Panc1 (cell line): Measurements from ENCODE around the gene FREM1. TPM values are rescaled to one million over a fixed set of nuclear protein-coding genes. Genes with fewer than 3 reads are reported as not detected.

ENCODE experiments used
- ATAC-seq: fragments of 200-7000 bp; cut with Tn5 transposase; 2 replicates; pipeline ENCODE4 v1.9.1; 2020; ENCODE audit warnings: mild to moderate bottlenecking, moderate library complexity
- BruUV-seq: library from RNA; stranded (reverse); fragments of 400-500 nt; replicated peaks from 2 replicates; lab custom pipeline; 2021; lab: Mats Ljungman, UMichigan
- CTCF ChIA-PET: fragments of 300-600 bp; sonication (Branson Sonifier 250); formaldehyde crosslinking; loops from one replicate; lab custom pipeline; 2022; ENCODE audit warnings: antibody characterized with exemption; lab: Charles Lee
- POLR2A ChIA-PET: fragments of 300-600 bp; sonication (Branson Sonifier 250); formaldehyde crosslinking; loops from one replicate; lab custom pipeline; 2022; ENCODE audit warnings: antibody characterized with exemption; lab: Charles Lee
- DNase-seq: peaks from one replicate; pipeline ENCODE4 v3.0.0-alpha.2; 2010; ENCODE audit warnings: low read depth, low spot score
- H3K27ac ChIP-seq: 2 replicates; pipeline ENCODE4 v1.5.1; 2011; ENCODE audit warnings: mild to moderate bottlenecking, low read length, inconsistent platforms
- H3K27me3 ChIP-seq: fragments of 200-500 bp; sonication (Bioruptor generic); 2 replicates; pipeline ENCODE4 v1.6.0; 2014; ENCODE audit warnings: low read length, inconsistent platforms; ENCODE audit not compliant: control insufficient read depth, insufficient read depth
- H3K36me3 ChIP-seq: fragments of 200-500 bp; sonication (Bioruptor generic); 2 replicates; pipeline ENCODE4 v1.5.1; 2014; ENCODE audit warnings: inconsistent platforms, mild to moderate bottlenecking, low read length, moderate library complexity; ENCODE audit not compliant: control insufficient read depth, insufficient read depth
- H3K4me1 ChIP-seq: 2 replicates; pipeline ENCODE4 v1.5.1; 2011; ENCODE audit warnings: inconsistent platforms, mild to moderate bottlenecking, low read length, moderate library complexity; ENCODE audit not compliant: control insufficient read depth, insufficient read depth
- H3K4me3 ChIP-seq, 2 experiments: 2 replicates each; pipeline ENCODE4 v1.5.1; 2011 to 2012; ENCODE audit warnings: low read depth in 2 of 2, low read length in 2 of 2, mild to moderate bottlenecking in 2 of 2, inconsistent platforms in 1 of 2, moderate library complexity in 1 of 2
- H3K9me3 ChIP-seq: fragments of 200-500 bp; sonication (Bioruptor generic); 2 replicates; pipeline ENCODE4 v1.5.1; 2014; ENCODE audit warnings: low read depth, mild to moderate bottlenecking, inconsistent platforms, low read length, moderate library complexity; ENCODE audit not compliant: control insufficient read depth, insufficient read depth
- CTCF ChIP-seq: fragments of 450-650 bp; IDR thresholded peaks from 2 replicates; pipeline ENCODE4 v1.5.1; 2017; ENCODE audit warnings: mild to moderate bottlenecking
- POLR2AphosphoS5 ChIP-seq: IDR thresholded peaks from 2 replicates; pipeline ENCODE4 v1.6.1; 2012; ENCODE audit warnings: mild to moderate bottlenecking, low read depth, low read length, moderate library complexity
- REST ChIP-seq, 2 experiments: IDR thresholded peaks; 2 replicates each; pipeline ENCODE4 v1.6.1; 2011 to 2012; ENCODE audit warnings: low read depth in 2 of 2, control low read depth in 1 of 2, low read length in 1 of 2, mild to moderate bottlenecking in 1 of 2, moderate library complexity in 1 of 2; ENCODE audit not compliant: insufficient read depth in 1 of 2
- SIN3A ChIP-seq: IDR thresholded peaks from 2 replicates; pipeline ENCODE4 v1.6.1; 2012; ENCODE audit warnings: low read depth, mild to moderate bottlenecking, low read length, moderate library complexity, borderline replicate concordance; ENCODE audit not compliant: insufficient read depth
- TCF7L2 ChIP-seq: IDR thresholded peaks from 2 replicates; pipeline ENCODE4 v1.6.1; 2011; ENCODE audit warnings: mild to moderate bottlenecking, low read depth, low read length, inconsistent platforms
- in situ Hi-C: cut with HindIII; loops from 2 replicates; pipeline ENCODE4 v1.10.0; 2016; ENCODE audit warnings: low sequenced_read_pairs, low pct_unique_long_range_greater_than_20kb
- intact Hi-C: fragments of 100-400 bp; cut with micrococcal nuclease; formaldehyde crosslinking; loops from one replicate; pipeline ENCODE4 v1.10.0; 2022; ENCODE audit not compliant: unreplicated experiment
- total RNA-seq: library from RNA; stranded (reverse); gene quantifications from one replicate; pipeline ENCODE4 v1.2.1, GENCODE V29; 2021; ENCODE audit not compliant: unreplicated experiment

The FREM1 gene
- total RNA-seq, 1 experiment from 2014 or later = not detected

GRCh38 chr9:14822666-14823065 lies 87.6 kb downstream of the FREM1 start:
- Histone ChIP-seq H3K4me3 (no peak overlapping the region), H3K27me3 (no peaks in the 10 kb centered on the region), H3K9me3 (no peaks in the 10 kb centered on the region), H3K27ac (no peak overlapping the region), H3K4me1 (no peaks in the 10 kb centered on the region), H3K36me3 (no peaks in the 10 kb centered on the region)
- TF ChIP-seq TCF7L2 = no peak
- no peak for TF ChIP-seq REST (IDR thresholded peaks at IDR 0.05; ENCODE audit: insufficient read depth in 1 of 2, low read depth in 2 of 2, low read length in 1 of 2)
- no peak for TF ChIP-seq SIN3A
- TF ChIP-seq POLR2AphosphoS5 = no peak
- no peak for TF ChIP-seq CTCF
- ATAC-seq (no peak), DNase-seq (no peak)
- in situ Hi-C loops (no loop called here), intact Hi-C loops (no loop called here)
- ChIA-PET POLR2A (no interaction called here), CTCF (no interaction called here)
- BruUV-seq = no TSS peak

- no peak overlapping the region for H3K27ac ChIP-seq
- no peaks in the 10 kb centered on the region for H3K9me3 ChIP-seq
- no peak overlapping the region for H3K4me3 ChIP-seq
- TF ChIP-seq TCF7L2 = no peak
- no peak for TF ChIP-seq POLR2AphosphoS5
- TF ChIP-seq REST (IDR thresholded peaks at IDR 0.05; ENCODE audit: insufficient read depth in 1 of 2, low read depth in 2 of 2, low read length in 1 of 2) = no peak
- no peak for TF ChIP-seq SIN3A
- no peak for TF ChIP-seq CTCF
- no peaks in the 10 kb centered on the region for H3K27me3 ChIP-seq
- BruUV-seq = no TSS peak
- no peak for DNase-seq
- in situ Hi-C loops = no loop called here
- ChIA-PET CTCF (no interaction called here), POLR2A (no interaction called here)
- no peak for ATAC-seq
- no peaks in the 10 kb centered on the region for H3K36me3 ChIP-seq
- intact Hi-C loops = no loop called here
- no peaks in the 10 kb centered on the region for H3K4me1 ChIP-seq
Observed at GRCh38 chr9:14819183-14819582, 91.0 kb downstream of the FREM1 start.
